HG02970 (cell line): ENCODE measurements around the gene TRIP10.
"Not testable (repeated sequence)": the region's sequence is repeated elsewhere in the genome, so short reads cannot be mapped to it uniquely, and the experiment has no call there.

ENCODE experiments used
- ATAC-seq: cut with Tn5 transposase; IDR thresholded peaks from one replicate; pipeline ENCODE4 v1.9.1; 2021; ENCODE audit warnings: mild to moderate bottlenecking, moderate library complexity, moderate number of reproducible peaks; ENCODE audit not compliant: unreplicated experiment, low FRiP score

The TRIP10 gene, protein sequence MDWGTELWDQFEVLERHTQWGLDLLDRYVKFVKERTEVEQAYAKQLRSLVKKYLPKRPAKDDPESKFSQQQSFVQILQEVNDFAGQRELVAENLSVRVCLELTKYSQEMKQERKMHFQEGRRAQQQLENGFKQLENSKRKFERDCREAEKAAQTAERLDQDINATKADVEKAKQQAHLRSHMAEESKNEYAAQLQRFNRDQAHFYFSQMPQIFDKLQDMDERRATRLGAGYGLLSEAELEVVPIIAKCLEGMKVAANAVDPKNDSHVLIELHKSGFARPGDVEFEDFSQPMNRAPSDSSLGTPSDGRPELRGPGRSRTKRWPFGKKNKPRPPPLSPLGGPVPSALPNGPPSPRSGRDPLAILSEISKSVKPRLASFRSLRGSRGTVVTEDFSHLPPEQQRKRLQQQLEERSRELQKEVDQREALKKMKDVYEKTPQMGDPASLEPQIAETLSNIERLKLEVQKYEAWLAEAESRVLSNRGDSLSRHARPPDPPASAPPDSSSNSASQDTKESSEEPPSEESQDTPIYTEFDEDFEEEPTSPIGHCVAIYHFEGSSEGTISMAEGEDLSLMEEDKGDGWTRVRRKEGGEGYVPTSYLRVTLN

DNA sequence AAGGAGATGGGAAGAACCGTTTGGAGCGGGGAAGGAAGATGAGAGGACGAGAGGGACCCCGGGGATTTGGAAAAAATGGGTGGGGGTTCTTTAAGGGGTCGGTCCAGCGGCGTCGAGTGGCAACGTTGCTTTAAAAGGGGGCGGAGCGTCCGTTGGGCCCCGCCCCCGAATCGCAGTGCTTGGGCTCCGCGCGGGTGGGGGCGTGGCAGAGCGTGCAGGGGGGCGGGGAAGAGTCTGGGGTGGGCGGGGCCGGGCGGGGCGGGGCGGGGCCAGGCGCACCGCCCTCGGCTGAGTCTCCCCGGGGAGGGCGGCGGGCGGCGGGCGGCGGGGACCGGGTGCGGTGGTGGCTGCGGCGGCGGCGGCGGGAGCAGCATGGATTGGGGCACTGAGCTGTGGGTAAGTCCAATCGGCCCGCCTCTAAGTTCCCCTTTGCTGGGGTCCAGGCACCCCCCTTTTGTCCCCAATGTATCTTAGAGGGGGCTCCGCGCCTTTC is at the start of gene TRIP10:
Gene TRIP10, plus strand, starts transcription at position 291 of the 493 bp plus-strand sequence. Its CDS starts 82 bp downstream, at position 373.
- no peak for ATAC-seq

DNA sequence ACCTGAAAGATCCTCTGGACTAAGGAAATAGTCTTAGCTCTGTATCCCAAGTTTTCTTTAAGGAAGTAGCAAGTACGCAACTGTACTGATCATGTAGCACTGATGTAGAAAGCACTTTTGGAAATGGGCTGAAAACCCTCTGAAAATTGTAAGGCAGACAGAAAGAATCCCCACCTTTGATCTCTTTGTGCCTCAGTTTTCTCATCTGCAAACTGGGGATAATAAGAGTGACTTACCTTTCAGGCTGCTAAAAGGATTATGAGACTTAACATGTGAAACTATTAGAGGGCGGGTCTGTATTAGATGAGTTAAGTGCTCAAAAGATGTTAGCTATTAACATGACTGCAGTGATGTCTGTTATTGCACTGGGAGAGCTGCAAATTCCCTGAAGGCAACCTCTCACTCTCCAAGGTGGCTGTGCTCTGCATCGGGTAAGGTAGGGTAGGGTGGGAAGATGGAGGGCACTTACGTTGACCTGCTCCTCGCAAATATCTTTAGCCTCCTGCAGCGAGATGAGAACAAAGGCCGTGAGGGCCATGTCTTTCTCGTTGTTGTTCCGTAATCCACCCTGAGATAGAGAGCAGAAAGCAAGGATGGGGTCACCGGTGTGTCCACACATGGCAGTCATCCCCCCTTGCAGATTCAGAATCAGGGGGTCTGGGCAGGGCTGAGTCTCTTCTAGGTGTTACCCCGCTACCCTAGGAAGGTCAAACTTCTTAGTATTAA is 49.2 kb upstream of the TRIP10 start:
- no peak for ATAC-seq

DNA sequence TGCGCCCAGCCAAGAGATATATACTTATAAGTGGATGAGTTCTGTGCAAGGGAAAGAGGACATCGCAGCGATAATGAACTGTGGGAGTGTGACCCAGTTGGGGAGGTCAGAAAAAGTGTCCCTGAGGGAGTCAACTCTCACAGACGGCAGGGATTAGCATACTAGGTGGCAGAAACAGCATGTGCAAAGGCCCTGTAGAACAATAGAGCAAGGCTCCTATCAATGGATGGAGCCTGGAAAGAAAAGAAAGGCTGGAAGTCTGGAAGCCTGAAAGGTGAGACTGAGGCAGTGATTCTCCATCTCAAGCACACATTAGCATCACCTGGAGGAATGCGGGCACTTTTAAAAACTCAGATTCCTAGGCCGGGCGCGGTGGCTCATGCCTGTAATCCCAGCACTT is 48.1 kb upstream of the TRIP10 start:
- ATAC-seq = no peak

DNA sequence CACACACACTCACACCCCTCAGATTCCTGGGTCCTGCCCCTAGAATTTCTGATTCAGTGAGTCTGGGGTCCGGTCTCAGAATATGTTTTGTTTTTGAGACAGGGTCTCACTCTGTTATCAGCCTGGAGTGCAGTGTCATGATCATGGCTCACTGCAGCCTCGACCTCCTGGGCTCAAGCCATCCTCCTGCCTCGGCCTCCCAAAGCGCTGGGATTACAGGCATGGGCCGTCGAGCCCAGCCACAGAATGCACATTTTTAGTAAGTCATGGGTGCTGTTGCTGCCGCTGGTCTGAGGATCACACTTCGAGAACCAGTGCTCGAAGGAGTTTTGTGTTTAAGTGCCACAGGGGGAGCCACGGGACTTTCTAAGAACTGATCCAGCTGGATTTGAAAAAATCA is 47.5 kb upstream of the TRIP10 start:
- no peak for ATAC-seq

DNA sequence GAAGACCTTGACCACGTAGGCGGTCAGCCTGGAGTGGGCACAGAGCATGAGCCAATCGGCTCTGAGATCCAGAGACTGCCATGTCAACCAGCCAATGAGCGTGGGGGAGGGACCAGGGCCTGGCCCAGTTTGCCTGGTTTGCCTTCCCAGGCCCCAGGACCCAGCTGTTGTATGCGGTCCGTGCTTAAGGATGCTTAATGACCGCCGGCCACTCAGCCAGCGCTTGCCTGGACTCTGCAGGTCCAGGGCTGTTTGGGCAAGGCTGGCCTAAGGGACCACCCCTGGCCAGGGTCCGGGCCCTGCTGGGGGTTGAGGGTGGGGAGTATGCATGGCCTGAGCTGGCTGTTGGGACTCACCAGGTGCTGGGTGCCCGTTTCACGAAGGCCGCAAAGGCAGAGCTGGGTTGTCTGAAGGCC is 46.4 kb upstream of the TRIP10 start:
- no peak for ATAC-seq

DNA sequence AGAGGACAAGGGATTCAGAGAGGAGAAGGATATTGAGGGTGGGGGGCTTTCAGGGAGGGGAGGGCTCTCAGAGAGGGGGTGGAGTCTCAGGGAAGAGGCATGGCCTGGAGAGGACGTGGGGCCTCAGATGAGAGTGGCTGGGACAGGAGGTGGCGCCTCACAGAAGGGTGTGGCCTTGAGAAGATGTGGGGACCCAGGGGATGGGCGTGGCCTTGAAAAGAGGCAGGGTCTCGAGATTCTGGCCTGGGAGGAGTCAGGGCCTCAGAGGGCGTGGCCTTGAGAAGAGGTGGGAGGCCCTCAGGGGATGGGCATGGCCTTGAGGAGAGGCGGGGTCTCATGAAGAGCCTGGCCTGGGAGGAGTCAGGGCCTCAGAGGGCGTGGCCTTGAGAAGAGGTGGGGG is 45.8 kb upstream of the TRIP10 start:
- no peak for ATAC-seq

DNA sequence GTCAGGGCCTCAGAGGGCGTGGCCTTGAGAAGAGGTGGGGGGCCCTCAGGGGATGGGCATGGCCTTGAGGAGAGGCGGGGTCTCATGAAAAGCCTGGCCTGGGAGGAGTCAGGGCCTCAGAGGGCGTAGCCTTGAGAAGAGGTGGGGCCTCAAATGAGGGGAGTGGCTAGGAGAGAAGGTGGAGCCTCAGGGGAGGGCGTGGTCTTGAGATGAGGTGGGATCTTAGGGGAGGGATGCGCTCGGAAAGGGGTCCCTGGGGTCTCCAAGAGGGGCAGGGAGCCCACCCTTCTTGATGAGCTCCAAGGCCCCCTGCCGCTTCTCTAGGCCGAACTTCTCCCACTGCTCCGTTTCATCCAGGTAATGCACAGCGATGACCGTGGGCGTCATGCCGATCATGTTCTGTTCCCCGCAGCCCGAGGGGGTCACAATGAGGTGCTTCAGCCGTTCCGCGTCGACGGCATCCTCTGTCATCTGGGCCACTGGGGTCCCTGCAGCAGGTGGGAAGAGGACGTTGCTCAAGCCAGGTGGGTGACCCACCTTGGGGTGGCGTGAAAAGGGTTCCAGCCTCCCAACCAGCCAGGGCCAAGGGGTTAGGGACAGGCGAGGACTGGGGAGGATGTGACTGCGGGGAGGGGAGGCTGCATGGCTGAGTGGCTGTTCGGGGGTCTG is 45.2 kb upstream of the TRIP10 start:
- ATAC-seq = no peak

DNA sequence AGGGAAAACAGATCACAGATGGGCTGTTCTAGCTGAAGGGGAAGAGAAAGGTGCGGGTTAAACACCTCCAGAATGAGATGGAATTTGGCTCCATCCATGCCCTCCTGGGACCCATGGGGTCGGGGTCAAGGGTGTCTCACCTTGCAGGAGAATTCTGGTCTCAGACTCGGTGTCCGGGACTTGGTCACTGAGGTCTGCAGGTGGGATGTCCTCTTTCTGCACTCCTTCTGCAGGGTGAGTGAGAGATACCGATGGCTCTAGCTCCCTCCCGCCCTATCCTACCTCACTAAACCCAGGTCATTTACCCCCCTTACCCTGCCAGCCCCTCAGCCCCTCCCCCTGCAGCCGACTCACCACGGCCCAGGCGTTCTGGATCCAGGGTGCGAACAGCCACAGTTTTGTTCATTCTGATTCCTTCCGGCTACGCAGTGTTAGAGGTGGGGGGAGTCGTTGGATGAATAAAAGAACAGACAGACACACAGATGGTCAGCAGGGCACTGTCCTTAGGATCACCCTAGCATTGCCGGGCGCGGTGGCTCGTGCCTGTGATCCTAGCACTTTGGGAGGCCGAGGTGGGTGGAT is 43.1 kb upstream of the TRIP10 start:
- ATAC-seq = no peak

DNA sequence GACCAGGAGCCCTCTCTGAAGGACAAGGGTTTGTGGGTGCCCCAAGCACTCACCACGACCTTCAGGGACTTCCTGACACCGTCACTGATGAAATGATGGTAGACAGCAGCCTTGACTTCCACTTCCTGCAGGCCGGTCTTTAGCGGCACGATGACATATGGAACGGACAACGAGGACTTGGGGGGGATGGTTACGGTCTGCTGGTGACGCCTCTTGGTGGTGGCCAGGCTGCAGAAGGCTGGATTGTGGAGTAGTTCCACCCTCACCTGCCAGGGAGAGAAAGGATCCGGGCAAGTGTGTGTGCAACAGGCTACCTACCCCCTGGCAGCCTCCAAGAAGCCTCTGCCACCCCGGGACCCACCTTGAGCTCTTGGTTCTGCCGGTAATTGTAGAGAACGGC is 42.2 kb upstream of the TRIP10 start:
- no peak for ATAC-seq

DNA sequence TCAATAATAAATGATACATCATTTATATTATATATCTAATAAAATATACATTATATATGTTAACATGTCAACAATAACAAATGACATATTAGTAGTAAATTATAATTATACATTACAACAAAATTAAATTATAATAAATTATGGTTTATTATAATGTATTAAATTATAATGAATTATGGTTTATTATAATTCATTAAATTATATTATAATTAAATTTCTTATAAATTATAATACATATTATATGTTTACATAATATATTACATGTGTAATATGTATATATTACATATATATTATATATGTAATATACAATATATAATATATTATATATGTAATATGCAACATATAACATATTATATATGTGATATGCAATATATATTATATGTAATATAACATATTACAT is 39.5 kb upstream of the TRIP10 start:
- no peak for ATAC-seq

DNA sequence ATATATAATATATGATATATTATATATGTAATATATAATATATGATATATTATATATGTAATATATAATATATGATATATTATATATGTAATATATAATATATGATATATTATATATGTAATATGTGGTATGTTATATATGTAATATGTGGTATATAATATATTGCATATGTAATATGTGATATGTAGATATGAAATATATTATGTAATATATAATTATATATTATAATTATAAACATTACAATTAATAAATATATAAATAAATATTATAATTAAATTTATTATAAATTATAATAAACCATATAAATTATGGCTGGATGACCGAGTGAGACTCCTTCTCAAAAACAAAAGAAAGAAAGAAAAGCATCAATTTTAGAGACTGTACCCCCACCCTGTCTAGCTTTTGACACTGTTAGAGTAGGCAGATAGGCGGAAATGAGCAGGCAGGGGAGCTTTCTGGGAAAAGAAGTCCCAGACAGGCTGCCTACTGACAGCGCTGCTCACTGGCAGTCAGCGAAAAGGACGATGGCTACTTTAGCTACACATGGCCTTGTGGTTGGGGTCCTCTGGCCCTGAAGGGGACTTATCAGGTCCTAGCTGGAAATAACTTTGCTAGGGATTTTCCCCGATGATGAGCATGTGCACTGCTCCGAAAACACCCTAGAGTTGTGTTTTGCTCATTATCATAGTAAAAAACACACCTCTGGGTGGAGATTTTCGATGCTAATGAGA is 38.7 kb upstream of the TRIP10 start:
- ATAC-seq = no peak

DNA sequence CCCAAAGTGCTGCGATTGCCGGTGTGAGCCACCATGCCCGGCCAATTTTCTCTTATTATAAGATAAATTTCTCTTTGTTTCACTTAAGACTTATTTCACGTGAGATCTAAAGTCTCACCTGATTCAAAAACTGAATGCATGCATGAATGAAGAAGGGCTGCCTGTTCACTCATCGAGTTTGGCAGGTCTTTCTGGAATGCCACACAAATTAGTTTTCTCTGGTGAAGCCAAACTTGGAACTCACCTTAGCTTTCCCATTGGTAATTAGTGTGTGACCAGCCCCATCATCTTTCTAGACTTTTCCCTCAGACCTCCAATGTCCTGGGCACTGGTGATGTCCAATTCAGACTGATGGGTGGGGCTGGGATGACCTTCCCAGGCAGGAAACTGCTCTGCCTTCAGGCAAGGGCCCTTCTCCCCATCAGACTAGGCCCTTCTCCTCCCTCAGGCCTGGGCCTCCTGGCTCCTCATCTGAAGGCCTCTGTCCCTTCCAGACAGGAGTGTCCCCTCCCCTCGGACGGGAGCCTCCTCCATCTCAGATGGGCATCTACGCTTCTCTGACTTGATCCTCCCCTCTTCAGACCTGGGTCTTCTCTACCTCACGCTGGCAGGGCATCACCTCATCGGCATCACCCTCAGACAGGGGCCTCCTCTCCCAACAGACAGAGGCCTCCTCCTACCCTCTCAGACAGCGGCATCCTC is 33.4 kb upstream of the TRIP10 start:
- ATAC-seq = no peak

DNA sequence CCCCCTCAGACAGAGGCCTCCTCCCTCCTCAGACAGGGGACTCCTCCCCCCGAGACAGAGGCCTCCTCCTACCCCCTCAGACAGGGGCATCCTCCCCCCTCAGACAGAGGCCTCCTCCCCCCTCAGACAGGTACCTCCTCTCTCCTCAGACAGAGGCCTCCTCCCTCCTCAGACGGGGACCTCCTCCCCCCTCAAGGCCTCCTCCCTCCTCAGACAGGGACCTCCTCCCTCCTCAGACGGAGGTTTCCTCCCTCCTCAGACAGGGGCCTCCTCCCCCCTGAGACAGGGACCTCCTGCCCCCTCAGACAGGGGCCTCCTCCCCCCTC is 32.9 kb upstream of the TRIP10 start:
- no peak for ATAC-seq

DNA sequence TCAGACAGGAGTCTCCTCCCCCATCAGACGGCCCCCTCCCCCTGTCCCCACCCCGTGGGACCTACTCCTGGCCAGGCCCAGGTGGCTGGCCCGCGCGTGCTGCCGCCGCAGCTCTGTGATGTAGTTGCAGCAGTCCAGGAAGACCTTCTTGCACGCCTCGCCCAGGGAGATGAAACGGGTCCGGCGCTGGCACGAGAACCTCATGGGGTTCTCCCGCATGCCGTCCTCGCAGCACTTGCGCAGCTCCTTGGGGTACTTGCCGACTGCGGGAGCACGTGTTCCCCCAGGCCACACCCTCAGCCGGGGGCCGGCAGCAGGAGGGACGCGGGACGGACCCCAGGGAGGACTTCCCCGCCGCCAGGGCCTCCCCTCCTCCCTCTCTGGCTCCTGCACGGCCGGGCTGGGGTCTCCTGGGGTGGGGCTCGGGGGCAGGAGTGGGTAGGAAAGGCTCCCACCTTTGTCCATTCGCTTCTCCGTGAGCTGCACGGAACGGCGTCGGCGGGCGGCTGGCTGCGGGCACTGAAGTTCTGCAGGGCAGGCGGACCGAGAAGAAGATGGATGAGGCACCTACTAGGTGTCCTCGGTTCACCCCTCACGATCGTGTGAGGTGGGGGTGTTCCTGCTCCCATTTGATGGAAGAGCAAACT is 32.3 kb upstream of the TRIP10 start:
- no peak for ATAC-seq

DNA sequence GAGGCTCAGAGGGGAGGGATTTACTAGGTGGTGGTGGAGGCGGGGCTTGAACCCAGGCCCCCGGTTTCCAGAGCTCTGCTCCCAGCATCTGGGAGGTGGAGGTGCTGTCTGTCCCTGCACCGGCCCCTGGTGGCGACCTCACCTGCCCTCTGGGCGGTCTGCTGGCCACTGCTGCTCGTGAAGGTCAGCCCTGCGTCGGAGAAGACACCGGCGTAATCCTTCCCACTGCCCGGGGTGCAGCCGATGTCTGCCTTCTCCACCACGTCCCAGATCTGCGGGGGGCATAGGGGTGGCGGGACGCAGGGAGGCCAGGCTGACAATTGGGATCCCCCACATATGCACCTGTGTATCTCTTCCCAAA is 31.8 kb upstream of the TRIP10 start:
- no peak for ATAC-seq

DNA sequence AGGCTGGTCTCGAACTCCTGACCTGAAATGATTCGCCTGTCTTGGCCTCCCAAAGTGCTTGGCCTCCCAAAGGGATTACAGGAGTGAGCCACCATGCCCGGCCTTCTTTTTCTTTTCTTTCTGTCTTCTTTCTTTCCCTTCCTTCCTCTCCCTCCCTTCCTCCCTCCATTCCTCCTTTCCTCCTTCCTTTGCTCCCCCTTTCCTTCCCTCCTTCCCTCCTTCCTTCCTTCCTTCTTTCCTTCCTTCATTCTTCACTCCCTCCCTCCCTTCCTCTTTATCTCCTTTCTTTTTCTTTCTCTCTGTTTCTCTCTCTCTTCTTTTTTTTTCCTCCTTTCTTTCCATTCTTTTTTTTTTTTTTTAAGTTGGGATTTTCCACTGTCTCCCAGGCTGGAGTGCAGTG is 31.1 kb upstream of the TRIP10 start:
- ATAC-seq = no peak

DNA sequence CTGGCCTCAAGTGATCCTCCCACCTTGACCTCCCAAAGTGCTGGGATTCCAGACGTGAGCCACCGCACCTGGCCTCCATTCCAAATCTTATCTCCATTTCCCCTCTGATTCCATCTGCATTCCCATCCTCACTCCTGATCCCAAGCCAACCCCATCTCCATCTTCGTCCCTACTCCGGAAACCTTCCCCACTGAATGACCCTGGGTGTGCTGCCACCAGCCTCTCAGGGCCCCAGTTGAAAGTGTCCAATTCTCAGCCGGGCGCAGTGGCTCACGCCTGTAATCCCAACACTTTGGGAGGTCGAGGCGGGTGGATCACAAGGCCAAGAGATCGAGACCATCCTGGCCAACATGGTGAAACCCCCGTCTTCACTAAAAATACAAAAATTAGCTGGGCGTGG is 30.6 kb upstream of the TRIP10 start:
- ATAC-seq = not testable (repeated sequence)

DNA sequence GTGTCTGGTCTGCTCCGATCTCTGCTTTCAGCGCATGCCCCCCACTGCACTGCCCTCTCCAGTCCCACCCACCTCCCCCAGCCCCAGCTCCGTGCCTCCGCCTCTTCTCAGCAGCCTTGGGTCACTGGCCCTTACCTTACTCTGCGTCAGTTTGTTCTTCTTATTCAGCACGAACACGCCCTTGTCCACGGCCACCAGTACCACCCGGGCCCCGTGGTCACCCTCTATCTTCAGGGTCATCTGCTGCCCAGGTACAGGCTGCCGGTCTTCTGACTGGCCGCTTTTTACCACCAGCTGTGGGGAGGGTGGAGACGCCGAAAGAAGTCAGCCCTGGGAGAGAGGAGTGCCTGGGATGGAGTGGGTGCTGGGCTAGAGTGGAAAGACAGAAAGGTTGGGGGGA is 29.9 kb upstream of the TRIP10 start:
- ATAC-seq = no peak
